HG02981 (cell line): ENCODE data around the gene MYO1B.

Experiments
- ATAC-seq: cut with Tn5 transposase; IDR thresholded peaks from one replicate; pipeline ENCODE4 v1.9.1; 2021; ENCODE audit warnings: mild to moderate bottlenecking, moderate library complexity; ENCODE audit not compliant: unreplicated experiment

Gene MYO1B

GRCh38 chr2:191319186-191319585, 74.0 kb downstream of the MYO1B start:
- ATAC-seq = no peak

DNA sequence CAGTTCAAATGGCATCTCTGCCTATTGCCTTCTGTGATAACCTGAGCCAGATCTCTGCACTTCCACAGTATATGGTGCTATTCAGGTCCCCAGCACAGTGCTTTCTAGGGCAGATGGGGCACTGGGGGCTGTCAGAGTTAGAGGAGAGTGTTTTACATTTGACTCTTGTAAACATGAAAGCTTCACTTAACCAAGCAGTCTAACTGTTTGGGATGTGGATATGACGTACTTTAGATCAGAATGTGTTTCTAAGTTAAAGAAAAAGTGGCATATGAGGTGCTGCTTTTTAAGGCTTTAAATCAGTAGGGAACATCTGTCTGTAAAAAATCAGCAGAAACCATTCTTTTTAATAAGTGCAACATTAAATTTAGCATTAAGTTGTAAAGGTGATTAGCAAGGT, 75.7 kb downstream of the MYO1B start:
- ATAC-seq = no peak

DNA sequence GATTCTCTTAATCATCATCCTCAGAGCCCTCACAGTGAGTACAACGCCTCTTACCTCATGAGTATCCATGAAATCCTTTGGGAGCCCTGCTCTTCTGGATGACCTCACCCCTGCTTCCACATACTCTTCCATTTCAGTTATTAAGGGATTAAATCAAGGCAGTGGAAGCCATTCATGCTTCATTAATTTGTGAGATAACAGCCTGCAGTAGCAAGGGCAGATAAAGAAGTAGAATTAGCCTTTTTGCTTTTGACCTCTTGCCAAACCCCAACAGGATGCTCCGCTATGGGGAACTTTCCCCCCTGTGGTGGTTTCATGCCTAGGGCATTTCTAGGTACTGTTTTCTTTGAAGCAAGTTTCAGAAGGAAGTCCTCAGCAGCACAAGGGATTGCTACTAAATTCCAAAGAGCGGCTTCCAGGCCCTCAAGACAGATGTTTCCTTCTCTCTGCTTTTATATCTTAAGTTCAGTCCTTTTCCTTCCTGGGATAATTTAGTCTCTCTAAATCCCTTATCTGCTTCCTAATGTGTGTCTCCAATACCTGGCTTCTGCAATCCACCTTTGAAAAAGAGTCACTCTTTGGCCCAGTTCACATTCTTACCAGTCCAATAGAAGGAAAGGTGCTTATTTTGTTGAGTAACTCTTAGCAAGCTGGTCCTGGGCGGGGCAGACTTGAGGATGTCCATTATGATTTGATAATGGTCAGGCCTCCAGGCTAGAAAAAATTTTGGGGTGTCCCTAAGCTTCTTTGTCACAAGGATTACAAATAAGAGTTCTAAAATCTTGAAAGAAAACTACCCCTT, 76.9 kb downstream of the MYO1B start:
- peak; percentile 92 for ATAC-seq

DNA sequence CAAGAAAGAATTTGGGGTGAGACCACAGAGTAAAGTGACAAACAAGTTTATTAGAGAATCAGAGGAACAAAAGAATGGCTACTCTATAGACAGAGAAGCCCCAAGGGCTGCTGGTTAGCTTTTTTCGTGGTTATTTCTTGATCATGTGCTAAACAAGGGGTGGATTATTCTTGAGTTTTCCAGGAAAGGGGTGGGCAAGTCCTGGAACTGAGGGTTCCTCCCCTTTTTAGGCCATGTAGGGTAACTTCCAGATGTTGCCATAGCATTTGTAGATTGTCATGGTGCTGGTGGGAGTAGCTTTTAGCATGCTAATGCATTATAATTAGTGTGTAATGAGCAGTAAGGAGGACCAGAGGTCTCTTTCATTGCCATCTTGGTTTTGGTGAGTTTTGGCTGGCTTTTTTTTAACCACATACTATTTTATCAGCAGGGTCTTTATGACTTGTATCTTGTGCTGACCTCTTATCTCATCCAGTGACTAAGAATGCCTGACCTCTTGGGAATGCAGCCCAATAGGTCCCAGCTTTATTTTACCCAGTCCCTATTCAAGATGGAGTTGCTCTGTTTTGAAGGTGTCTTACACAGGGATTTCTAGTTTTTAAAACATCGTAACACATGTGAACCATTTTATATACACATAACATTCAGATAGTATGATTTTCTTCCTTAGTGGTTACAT, 77.8 kb downstream of the MYO1B start:
- ATAC-seq = no peak

- no peak for ATAC-seq
These were observed 80.6 kb downstream of the MYO1B start for GRCh38 chr2:191325651-191326365.

DNA sequence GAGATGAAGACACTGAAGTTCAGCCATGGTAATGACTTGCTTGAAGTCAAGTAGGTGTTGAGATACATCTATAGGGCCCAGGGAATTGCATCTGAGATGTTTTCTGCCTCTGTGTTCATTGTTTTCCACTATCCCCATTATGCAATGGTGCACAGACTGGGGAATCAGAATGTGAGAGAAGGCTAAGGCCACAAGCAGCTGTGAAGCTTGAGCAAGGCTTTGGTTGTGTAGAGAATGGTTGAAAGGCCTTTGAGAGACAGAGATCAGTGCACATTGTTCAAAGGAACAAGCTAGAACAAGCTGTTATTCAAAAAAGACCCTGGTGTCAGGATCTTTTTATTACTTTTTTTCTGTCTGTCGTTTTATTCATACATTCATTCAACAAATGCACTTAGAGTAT, 82.3 kb downstream of the MYO1B start:
- no peak for ATAC-seq

GRCh38 chr2:191328150-191328809, 83.1 kb downstream of the MYO1B start:
- no peak for ATAC-seq

- no peak for ATAC-seq
These were observed 84.6 kb downstream of the MYO1B start for GRCh38 chr2:191329841-191330240.

GRCh38 chr2:191333911-191334357, 88.7 kb downstream of the MYO1B start:
- no peak for ATAC-seq

DNA sequence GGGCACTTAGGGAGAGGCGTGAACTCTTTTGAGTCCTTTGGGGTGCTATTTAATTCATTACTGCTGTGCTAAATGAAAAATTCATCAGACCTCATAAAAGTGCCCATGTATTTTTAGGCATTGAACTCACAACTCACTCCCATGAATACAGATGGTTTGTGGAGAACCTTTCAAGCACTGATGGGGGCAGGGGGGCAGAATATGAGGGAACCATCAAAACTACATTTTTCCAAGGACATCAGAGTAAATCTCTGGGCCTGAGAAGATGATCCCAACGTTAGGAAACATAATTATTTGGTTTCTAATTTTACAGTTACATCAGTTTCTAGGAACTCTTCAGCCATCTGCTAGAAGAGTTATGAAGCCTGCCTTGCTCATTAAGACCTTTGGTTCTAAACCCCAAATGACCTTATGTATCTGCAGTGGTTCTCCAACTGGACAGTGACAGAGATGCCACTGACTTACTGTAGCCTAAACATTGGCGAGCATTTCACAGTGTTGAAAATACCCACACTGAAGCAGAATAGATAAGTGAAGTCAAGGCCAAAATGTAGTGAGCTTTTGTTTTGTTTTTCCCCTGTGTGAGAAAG, 90.8 kb downstream of the MYO1B start:
- ATAC-seq = no peak

- ATAC-seq = no peak
These were observed 96.2 kb downstream of the MYO1B start for GRCh38 chr2:191341436-191341835.

GRCh38 chr2:191343796-191344338, 98.7 kb downstream of the MYO1B start:
- no peak for ATAC-seq

DNA sequence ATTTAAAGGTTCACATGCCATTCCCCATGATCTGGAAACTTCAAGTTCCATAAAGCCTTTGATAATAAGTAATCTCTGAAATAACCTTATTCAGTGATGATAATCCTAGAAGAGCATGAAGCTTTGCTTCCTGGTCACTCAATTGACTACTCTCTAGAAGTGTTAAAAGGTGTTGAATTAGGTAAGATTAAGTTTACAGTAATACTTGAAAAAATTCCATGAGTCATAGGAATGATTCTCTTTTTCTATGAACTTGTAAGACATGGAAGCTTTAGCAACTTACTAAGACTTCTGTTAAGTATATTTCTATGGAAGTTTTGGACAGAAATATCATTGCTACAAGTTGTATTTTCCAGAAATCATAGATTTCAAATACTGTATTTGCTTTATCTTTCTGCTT, 100.6 kb downstream of the MYO1B start:
- ATAC-seq = no peak

GRCh38 chr2:191347154-191347553, 102.0 kb downstream of the MYO1B start:
- ATAC-seq = no peak

GRCh38 chr2:191347881-191348280, 102.7 kb downstream of the MYO1B start:
- ATAC-seq = no peak

- ATAC-seq = no peak
These were observed 104.8 kb downstream of the MYO1B start for GRCh38 chr2:191349990-191350389.

GRCh38 chr2:191350826-191351225, 105.6 kb downstream of the MYO1B start:
- no peak for ATAC-seq

- no peak for ATAC-seq
These were observed 106.1 kb downstream of the MYO1B start for GRCh38 chr2:191351298-191351697.

- no peak for ATAC-seq
These were observed 106.7 kb downstream of the MYO1B start for GRCh38 chr2:191351921-191352320.

GRCh38 chr2:191352536-191352935, 107.3 kb downstream of the MYO1B start:
- no peak for ATAC-seq
